GM12865 (cell line): ENCODE results near the gene ME1.
"Not testable (repeated sequence)": the region's sequence is repeated elsewhere in the genome, so short reads cannot be mapped to it uniquely, and the experiment has no call there.

Experiments used
- DNase-seq: peaks from one replicate; pipeline ENCODE4 v3.0.0; 2010; ENCODE audit warnings: low read depth
- H3K4me3 ChIP-seq: 2 replicates; pipeline ENCODE4 v1.5.1; 2011; ENCODE audit warnings: mild to moderate bottlenecking, low read depth, low read length, control low read depth
- CTCF ChIP-seq: IDR thresholded peaks from 2 replicates; pipeline ENCODE4 v1.5.1; 2011; ENCODE audit warnings: low read length, control low read depth, low read depth, inconsistent platforms; ENCODE audit not compliant: insufficient read depth; ENCODE audit errors: missing control alignments

Gene ME1

GRCh38 chr6:83461438-83461837, 30.6 kb upstream of the ME1 start:
- DNase-seq, result no peak

DNA sequence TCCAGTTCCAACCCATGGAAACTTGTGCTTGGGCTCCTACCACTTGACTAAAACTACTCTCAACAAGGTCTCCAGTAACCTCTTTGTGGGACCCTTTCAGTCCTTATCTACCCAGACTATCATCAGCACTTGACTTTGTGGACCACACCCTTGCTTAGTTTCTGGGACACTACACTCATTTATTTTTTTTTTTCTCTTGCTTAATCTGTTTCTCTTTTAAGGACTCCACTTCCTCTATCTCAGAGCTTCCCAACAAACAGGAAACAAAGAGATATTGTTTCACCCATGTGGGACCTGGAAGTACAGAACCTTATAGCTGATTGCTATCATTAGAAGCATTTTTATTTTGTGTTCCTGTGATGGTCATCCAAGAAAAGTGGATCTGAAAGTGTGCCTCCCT, 28.8 kb upstream of the ME1 start:
- H3K4me3 ChIP-seq, result no peak overlapping the region
- TF ChIP-seq CTCF, result no peak
- DNase-seq, result no peak

More at GRCh38 chr6:83461438-83461837, 30.6 kb upstream of the ME1 start:
- no peak for TF ChIP-seq CTCF
- H3K4me3 ChIP-seq, result no peak overlapping the region

- DNase-seq, H3K4me3 ChIP-seq: not testable (repeated sequence)
These were observed 19.2 kb upstream of the ME1 start for GRCh38 chr6:83450015-83450414.

DNA sequence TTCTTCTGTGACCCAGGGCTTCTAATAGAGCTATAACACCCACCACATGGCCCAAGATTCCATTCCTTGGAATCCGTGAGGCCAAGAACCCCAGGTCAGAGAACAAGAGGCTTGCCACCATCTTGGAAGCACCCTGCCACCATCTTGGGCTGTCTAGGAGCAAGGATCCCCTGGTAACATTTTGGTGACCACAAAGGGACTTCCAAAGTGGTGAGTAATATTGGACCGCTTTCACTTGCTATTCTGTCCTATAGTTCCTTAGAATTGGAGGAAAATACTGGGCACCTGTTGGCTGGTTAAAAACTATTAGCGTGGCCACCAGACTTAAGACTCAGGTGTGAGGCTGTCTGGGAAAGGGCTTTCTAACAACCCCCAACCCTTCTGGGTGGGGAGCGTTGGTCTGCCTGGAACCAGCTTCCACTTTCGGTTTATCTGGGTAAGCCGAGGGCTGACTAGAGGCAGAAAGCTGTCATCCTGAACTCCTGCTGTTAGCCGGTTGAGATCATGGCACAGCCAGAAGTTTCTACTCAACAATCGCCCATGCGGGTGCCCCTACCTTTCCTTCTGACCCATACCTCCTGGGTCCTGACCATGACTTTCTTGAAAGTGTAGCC, 13.3 kb upstream of the ME1 start:
- not testable (repeated sequence) for DNase-seq, H3K4me3 ChIP-seq

DNA sequence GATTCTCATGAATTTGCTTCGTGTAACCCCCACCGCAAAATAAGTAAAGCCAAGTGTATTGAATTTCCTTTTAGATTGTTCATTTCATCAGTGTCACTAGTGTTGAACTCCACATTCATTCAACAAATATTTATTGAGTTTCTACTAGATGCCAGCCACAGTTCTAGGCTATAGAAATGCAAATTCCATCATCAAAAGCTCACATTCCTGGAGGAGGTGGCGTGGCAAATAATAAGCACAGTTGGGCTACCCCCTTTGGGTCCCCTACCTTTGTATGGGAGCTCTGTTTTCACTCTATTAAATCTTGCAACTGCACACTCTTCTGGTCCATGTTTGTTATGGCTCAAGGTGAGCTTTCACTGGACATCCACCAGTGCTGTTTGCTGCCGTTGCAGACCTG, 12.7 kb upstream of the ME1 start:
- no peak for DNase-seq
- no peak overlapping the region for H3K4me3 ChIP-seq
- no peak for TF ChIP-seq CTCF

GRCh38 chr6:83442752-83443151, 11.9 kb upstream of the ME1 start:
- TF ChIP-seq CTCF, result no peak
- H3K4me3 ChIP-seq, result no peak overlapping the region
- no peak for DNase-seq

DNA sequence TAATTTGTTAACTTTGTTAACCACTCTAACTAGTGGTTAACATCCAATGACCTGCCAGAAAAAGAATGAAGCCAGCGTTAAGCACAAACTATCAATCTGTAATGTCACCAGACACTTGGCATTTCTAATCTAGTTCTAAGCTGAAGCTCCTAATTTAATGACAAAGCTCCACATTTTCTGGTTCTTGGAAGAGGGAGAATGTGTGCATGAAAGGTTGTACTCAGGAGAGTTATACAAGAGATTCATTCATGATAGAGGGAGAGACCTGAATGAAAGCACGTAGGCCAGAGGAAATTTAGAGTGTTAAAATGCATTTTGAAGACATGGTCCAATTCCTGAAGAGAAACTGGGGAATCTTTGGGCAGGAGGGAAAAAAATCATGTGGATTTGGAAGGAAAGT, 8.3 kb upstream of the ME1 start:
- no peak for TF ChIP-seq CTCF
- no peak overlapping the region for H3K4me3 ChIP-seq
- no peak for DNase-seq

- no peak for DNase-seq
- TF ChIP-seq CTCF, result no peak
- no peak overlapping the region for H3K4me3 ChIP-seq
These were observed 5.8 kb upstream of the ME1 start for GRCh38 chr6:83436674-83437073.
